ENCODE data around the gene PTPN3. TPM values are rescaled to one million over a fixed set of nuclear protein-coding genes. Genes with fewer than 3 reads are reported as not detected.

Gene PTPN3
- total RNA-seq, 6 experiments from 2014 or later, result not detected

GRCh38 chr9:109426626-109427402 lies 71.3 kb downstream of the PTPN3 start:
- Mint-ChIP-seq H3K9me3 (no peaks in the 10 kb centered on the region), H3K27ac (no peak overlapping the region), H3K4me3 (no peak overlapping the region), H3K27me3 (ENCODE audit: insufficient read depth) (peaks cover 26% of the 10 kb centered on the region), H3K36me3 (ENCODE audit: low read depth) (no peaks in the 10 kb centered on the region), H3K4me1 (ENCODE audit: low read depth) (no peaks in the 10 kb centered on the region)
- TF ChIP-seq, protein P1, sequence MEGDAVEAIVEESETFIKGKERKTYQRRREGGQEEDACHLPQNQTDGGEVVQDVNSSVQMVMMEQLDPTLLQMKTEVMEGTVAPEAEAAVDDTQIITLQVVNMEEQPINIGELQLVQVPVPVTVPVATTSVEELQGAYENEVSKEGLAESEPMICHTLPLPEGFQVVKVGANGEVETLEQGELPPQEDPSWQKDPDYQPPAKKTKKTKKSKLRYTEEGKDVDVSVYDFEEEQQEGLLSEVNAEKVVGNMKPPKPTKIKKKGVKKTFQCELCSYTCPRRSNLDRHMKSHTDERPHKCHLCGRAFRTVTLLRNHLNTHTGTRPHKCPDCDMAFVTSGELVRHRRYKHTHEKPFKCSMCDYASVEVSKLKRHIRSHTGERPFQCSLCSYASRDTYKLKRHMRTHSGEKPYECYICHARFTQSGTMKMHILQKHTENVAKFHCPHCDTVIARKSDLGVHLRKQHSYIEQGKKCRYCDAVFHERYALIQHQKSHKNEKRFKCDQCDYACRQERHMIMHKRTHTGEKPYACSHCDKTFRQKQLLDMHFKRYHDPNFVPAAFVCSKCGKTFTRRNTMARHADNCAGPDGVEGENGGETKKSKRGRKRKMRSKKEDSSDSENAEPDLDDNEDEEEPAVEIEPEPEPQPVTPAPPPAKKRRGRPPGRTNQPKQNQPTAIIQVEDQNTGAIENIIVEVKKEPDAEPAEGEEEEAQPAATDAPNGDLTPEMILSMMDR (IDR thresholded peaks at IDR 0.05), result no peak
- no peak for DNase-seq

GRCh38 chr9:109424618-109425017 lies 73.5 kb downstream of the PTPN3 start:
- H3K27me3 Mint-ChIP-seq (ENCODE audit: insufficient read depth), result peaks cover 33% of the 10 kb centered on the region
- H3K27ac Mint-ChIP-seq, result no peak overlapping the region
- H3K4me3 Mint-ChIP-seq, result no peak overlapping the region
- DNase-seq, result no peak
- TF ChIP-seq, protein P1 (IDR thresholded peaks at IDR 0.05), result no peak
- no peaks in the 10 kb centered on the region for H3K4me1 Mint-ChIP-seq (ENCODE audit: low read depth)
- no peaks in the 10 kb centered on the region for H3K36me3 Mint-ChIP-seq (ENCODE audit: low read depth)
- no peaks in the 10 kb centered on the region for H3K9me3 Mint-ChIP-seq

DNA sequence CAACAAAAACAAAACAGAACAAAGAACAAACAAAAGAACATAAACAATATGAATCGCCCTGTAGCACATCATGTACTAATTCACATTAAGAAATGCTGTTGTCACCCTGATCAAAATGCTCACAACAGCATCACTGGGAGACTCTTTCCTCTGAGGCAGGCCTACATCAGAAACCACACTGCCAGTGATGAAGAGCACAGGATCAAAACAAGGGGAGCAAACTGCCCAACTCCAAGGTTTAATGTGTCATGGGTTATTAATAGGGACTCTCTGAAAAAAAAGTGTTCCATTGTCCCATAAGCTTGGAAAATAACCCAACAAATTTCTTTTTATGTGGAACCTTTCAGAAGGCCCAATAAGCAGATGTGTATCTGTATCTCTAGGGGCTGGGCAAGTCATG lies 74.2 kb downstream of the PTPN3 start:
- Mint-ChIP-seq H3K27ac (no peak overlapping the region), H3K4me3 (no peak overlapping the region), H3K27me3 (ENCODE audit: insufficient read depth) (peaks cover 34% of the 10 kb centered on the region), H3K36me3 (ENCODE audit: low read depth) (no peaks in the 10 kb centered on the region), H3K9me3 (no peaks in the 10 kb centered on the region), H3K4me1 (ENCODE audit: low read depth) (no peaks in the 10 kb centered on the region)
- TF ChIP-seq, protein P1 (IDR thresholded peaks at IDR 0.05), result no peak
- no peak for DNase-seq

GRCh38 chr9:109422641-109423040 lies 75.5 kb downstream of the PTPN3 start:
- Mint-ChIP-seq H3K4me1 (ENCODE audit: low read depth) (no peaks in the 10 kb centered on the region), H3K9me3 (no peaks in the 10 kb centered on the region), H3K4me3 (no peak overlapping the region), H3K27ac (no peak overlapping the region), H3K27me3 (ENCODE audit: insufficient read depth) (peaks cover 42% of the 10 kb centered on the region), H3K36me3 (ENCODE audit: low read depth) (no peaks in the 10 kb centered on the region)
- TF ChIP-seq, protein P1 (IDR thresholded peaks at IDR 0.05), result no peak
- no peak for DNase-seq

DNA sequence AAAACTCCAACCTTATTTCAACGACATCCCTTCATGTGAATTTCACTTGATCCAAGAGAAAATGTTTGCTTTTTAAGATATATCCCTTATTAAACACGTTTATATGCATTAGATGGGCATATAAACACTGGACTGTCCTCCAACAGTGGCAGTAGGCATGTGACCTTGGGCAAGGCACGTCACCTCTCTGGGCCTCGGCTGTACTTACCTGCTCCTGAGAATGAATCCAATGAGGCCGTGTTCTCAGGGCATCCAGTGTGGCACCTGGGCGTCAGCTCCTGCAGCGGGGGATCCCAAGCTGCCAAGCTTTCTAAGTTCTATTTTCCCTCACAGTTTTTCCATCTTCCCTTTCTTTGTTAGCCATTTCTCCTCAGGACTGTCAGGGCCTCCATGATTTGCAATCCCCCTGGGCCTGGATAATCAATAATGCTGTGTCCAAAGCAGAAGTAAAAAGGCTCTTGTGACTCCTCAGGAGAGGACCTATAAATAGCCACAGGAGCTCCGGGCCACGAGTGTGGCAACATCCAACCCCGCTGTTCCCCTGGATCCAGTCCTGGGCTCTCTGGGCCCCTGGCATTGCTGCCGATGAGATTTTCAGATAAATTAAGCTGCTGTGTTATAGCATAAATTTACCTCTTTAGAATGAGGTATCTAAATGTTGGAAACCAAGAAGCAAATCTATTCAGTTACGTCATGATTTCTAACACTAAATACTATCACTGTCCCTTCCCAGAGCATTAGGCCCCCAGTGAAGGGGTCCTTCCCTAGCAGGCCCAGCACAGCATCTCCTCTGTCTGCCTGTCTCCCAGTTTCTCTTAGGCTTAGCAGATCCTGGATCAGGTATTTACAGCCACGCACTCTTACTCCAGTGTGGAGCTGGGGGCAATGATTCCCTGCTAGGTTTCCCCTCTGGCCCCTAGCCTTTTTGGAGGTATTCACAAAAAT lies 76.8 kb downstream of the PTPN3 start:
- no peaks in the 10 kb centered on the region for H3K36me3 Mint-ChIP-seq (ENCODE audit: low read depth)
- peaks cover 44% of the 10 kb centered on the region for H3K27me3 Mint-ChIP-seq (ENCODE audit: insufficient read depth)
- H3K4me3 Mint-ChIP-seq, result no peak overlapping the region
- H3K4me1 Mint-ChIP-seq (ENCODE audit: low read depth), result no peaks in the 10 kb centered on the region
- no peak overlapping the region for H3K27ac Mint-ChIP-seq
- TF ChIP-seq, protein P1 (IDR thresholded peaks at IDR 0.05), result no peak
- no peak for DNase-seq
- H3K9me3 Mint-ChIP-seq, result no peaks in the 10 kb centered on the region
